NCI-H2029 (cell line): ENCODE results near the gene TIAL1.
"Not testable (repeated sequence)": the region's sequence is repeated elsewhere in the genome, so short reads cannot be mapped to it uniquely, and the experiment has no call there.

Source experiments
- DNase-seq: peaks from one replicate; lab custom pipeline; 2025; lab: John Stamatoyannopoulos, UW

The TIAL1 gene

DNA sequence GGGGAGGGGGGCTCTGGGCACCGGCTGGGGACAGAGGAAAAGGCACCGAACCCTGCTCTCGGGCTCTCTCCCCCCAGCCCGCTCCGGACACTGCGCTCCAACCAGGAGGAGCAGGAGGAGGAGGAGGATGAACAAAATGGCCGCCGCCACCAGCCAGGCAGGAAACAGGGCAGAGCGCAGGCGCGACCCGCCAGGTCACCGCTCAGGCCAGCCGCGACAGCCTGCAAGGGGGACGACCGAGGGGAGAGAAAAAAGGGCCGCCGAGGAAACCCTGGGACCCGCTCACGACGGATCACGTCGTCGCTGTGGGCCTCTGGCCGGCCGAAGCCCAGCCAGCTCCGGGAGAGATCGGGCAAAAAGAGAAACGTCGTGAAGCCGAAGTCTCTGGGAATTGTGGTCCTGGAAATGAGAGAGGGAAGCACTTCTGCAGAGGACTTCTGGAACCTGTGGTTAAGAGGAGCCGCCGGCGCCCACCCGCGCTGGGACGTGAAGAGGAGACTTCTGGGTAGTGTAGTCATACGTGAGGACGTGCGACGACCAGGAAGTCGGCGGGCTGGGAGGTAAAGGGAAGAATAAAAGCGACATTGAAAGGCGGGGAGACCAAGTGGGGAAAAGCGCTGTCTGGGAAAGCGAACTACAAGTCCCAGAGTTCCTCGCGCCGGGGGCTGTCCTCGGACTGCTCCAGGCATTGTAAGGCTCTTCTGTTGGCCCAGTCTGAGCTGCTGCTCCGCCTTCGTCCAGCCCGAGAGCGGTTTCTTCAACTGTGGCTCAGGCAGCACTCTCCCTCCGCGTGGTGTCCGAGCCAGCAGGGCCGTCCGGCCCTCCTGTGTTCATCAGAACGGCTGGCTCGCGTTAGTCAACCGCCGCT lies at the start of gene TIAL1:
TSS of gene TIAL1 (minus strand) at position 428 of the 868 bp plus-strand sequence. CDS start 499 bp downstream, outside the sequence.
- peak; percentile 94 for DNase-seq

- no peak for DNase-seq
These were observed 48.2 kb upstream of the TIAL1 start for GRCh38 chr10:119644994-119645393.

GRCh38 chr10:119644205-119644814 lies 47.5 kb upstream of the TIAL1 start:
- no peak for DNase-seq

DNA sequence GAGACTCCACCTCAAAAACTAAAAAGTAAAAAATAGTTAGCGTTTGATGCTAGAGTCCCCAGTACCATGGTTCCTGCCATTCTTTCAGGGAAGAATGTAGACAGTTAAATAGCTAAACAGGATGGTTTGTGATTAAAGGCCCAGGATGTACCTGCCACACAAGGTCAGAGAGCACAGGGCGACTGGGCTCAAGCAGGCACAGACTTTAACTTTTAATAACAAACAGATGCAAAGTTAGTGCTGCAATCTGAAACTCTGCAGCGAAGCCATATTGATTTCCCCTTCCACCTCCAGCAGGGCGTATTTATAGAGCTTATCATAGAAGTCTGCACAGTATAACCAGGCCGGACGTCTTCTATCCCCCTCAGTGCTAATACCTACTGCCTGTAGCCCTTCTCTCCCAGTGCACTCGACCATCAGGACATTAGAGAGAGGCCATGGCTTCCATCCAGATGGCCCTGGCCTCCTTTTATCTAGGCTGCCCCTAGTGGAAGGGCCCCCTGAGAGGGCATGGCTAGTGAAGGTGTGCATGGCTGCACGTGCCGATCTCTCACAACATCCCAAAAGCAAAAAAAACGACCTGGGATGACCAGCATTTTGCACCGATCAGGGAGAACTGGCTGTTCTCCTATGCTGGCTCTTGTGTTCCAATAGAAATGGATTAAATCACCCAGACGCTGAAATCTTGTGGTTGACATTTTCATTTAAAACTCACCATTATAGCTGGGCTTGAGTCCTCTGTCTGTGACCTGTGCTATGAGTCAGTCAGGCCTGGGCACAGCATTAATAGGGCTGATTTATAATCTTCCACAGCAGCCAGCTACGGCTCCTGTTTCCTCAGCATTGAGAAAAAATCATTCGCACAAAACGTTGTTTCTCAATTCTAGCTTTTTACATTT lies 46.8 kb upstream of the TIAL1 start:
- no peak for DNase-seq

- DNase-seq, result no peak
These were observed 45.9 kb upstream of the TIAL1 start for GRCh38 chr10:119642556-119643111.

DNA sequence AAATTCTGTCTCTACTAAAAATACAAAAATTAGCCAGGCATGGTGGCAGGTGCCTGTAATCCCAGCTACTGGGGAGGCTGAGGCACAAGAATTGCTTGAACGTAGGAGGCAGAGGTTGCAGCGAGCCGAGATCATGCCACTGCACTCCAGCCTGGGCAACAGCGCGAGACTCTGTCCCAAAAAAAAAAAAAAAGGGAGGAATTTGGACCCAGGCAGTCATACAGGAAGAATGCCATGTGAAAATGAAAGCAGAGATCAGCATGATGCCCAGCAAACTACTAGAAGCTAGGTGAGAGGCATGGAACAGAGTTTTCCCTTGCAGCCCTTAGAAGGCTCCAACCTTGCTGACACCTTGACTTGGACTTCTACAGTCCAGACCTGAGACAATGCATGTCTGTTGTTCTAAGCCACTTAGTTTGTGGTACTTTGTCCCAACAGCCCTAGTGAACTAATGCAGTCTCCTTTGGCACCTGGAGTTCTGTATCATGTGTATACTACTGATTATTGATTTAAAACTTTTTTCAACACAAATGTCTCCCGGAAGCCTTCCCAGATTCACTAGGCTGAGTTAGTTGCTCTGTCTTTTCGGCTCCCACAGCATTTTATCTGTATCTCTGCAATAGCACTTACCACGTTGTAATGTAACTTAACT lies 44.2 kb upstream of the TIAL1 start:
- no peak for DNase-seq

- no peak for DNase-seq
These were observed 43.6 kb upstream of the TIAL1 start for GRCh38 chr10:119640384-119640783.

GRCh38 chr10:119638982-119639381 lies 42.2 kb upstream of the TIAL1 start:
- DNase-seq, result no peak

- DNase-seq, result no peak
These were observed 40.9 kb upstream of the TIAL1 start for GRCh38 chr10:119637631-119638030.

DNA sequence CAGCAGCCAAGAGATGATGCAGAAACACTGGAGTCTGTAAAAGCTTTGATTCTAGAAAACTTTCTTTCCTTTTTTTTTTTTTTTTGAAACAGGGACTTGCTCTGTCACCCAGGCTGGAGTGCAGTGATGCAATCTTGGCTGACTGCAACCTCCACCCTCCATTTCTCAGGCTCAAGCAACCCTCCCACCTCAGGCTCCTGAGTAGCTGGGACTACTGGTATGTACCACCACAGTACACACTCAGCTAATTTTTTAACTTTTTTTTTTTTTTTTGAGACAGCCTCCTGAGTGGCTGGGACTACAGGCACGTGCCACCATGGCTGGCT lies 37.4 kb upstream of the TIAL1 start:
- DNase-seq, result no peak

DNA sequence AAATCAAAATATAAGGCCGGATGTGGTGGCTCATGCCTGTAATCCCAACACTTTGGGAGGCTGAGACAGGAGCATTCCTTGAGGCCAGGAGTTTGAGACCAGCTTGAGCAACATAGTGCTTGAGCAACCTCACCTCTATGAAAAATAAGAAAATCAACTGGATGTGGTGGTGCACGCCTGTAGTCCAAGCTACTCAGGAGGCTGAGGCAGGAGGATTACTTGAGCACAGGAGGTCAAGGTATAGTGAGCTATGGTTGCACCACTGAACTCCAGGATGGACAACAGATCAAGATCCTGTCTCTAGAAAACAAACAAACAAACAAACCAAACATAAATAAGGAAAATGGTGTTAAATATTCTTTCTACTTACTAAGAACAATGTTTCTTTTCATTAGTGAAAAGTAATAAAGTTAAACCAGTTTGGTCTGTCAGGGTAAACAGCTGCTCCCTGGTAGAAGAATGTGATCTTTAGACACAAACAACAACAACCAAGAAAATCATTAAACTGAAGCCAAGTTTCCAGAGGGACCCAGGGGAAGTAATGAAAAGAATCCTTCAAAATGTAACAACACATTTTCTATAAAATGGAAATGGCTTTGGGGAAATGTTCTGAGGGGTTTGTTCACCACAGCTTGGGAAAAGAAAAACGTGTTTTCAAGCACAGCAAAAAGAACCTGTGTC lies 36.9 kb upstream of the TIAL1 start:
- no peak for DNase-seq

DNA sequence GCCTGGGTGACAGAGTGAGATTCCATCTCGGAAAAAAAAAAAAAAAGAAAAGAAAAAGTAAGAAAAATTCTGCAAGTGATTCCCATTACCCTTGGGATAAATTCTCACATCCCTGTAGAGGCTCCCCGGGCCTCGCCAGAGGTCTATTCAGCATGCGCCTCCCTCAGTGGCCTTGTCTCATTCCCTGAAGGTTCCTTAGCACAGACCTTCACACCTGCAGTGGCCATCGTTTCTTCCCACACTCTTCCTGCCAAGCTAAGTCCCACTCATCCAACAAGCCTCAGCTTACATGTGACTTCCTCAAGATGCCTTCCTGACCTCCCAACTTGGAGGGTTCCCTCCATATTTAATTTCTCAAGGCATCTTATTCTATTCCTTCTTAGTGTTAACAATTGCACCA lies 33.5 kb upstream of the TIAL1 start:
- DNase-seq, result no peak

GRCh38 chr10:119625570-119626280 lies 29.0 kb upstream of the TIAL1 start:
- DNase-seq, result no peak

DNA sequence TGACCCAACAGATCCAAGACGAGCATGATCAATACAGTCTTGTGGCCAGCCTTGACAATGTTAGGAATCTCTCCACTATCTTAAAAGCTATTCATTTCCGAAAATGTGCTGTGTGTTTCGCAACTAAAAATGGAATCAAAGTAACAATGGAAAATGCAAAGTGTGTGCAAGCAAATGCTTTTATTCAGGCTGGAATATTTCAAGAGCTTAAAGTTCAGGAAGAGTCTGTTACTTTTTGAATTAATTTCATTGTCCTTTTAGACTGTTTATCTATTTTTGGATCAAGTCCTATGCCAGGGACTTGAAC lies 24.3 kb upstream of the TIAL1 start:
- no peak for DNase-seq

DNA sequence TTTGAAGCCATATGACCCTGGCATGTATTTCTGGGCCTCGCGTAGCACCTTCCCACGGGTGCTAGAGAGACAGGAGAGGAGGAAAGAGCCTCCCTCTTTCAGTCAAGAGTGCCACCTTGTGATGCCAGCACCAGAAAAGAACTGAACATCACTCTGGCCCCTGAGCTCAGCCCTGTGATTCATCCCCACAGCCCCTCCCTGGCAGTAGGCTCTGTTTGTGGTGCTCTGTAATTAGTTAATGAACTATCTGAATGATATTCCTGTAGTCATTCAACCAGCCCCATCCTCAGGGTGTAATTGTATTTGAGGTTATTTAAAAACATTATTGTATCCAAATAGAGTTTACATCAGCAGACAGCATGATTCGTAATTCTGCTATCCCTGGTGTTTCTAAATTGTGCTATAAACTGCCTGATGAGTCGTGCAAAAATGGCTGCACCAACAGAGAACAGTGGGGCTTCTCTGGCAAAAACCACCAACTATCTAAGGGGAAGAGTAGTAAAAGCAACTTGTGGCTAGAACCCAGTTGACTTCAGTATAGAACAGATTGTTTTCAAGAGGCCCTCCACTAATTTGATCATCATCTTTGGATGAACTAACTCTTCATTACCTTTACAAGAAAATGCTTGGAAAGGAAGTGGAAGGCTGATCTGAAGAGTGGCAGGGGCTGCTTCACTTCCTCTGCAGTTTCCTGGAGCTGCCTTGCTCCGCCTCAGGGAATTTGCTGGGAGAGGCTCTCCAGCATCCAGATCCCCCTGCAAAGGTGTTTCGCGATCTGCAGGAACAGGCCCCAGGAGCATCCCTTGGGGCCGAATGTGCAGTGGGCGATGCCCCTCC lies 23.7 kb upstream of the TIAL1 start:
- DNase-seq, result no peak

- not testable (repeated sequence) for DNase-seq
These were observed 23.0 kb upstream of the TIAL1 start for GRCh38 chr10:119619811-119620210.

- DNase-seq, result no peak
These were observed 22.5 kb upstream of the TIAL1 start for GRCh38 chr10:119619215-119619614.

GRCh38 chr10:119616882-119617570 lies 20.3 kb upstream of the TIAL1 start:
- no peak for DNase-seq

DNA sequence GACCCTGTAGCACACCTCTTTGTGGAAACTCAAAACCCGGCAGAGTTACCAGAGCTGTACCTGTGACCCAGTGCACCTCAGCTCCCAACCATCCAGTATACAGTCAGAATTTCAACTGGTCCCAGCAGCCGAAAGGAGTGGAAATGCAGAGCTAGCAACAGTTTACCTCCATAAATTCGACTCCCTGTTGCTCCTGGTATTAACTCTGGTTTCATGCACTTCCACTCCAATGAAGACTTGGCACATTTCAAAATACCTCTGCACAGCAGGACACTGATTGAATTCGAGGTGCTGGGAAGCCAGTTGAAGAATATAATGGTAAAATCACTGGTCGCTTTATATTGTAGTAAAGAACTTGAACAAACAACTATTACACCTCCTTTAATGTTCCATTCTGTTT lies 17.9 kb upstream of the TIAL1 start:
- DNase-seq, result no peak
